ENCODE data around the gene CIPC.

The CIPC gene

GRCh38 chr14:77064521-77065178 is 33.4 kb upstream of the CIPC start:
- no peak overlapping the region for H2AFZ ChIP-seq (ENCODE audit: low read length)
- H3K79me2 ChIP-seq (ENCODE audit: insufficient read depth, low read length): no peaks in the 10 kb centered on the region
- no peak overlapping the region for H3K4me2 ChIP-seq (ENCODE audit: low read depth, low read length, poor library complexity, severe bottlenecking)
- no peaks in the 10 kb centered on the region for H3K27me3 ChIP-seq (ENCODE audit: insufficient read depth, low read length, poor library complexity, severe bottlenecking)
- H3K36me3 ChIP-seq (ENCODE audit: insufficient read depth, low read length): no peaks in the 10 kb centered on the region
- H3K9me3 ChIP-seq (ENCODE audit: insufficient read depth, low read depth, low read length): no peaks in the 10 kb centered on the region
- no peak overlapping the region for H3K9ac ChIP-seq (ENCODE audit: low read depth, low read length, poor library complexity, severe bottlenecking)
- no peaks in the 10 kb centered on the region for H3F3A ChIP-seq (ENCODE audit: low read depth)
- H4K20me1 ChIP-seq (ENCODE audit: insufficient read depth, low read length, poor library complexity, severe bottlenecking): no peaks in the 10 kb centered on the region
- no peaks in the 10 kb centered on the region for H3K9me2 ChIP-seq (replicated peaks; ENCODE audit: low read depth, low read length)
- H3K4me3 ChIP-seq (ENCODE audit: low read length, poor library complexity, severe bottlenecking): no peak overlapping the region
- TF ChIP-seq CTCF (conservative IDR thresholded peaks at IDR 0.05; ENCODE audit: low read length) (no peak), EZH2phosphoT487 (IDR thresholded peaks at IDR 0.05; ENCODE audit: borderline replicate concordance) (no peak)
- H3K4me1 ChIP-seq (ENCODE audit: insufficient read depth, low read length, poor library complexity, severe bottlenecking): no peaks in the 10 kb centered on the region

GRCh38 chr14:77065851-77066577 is 32.0 kb upstream of the CIPC start:
- Histone ChIP-seq H3K4me3 (ENCODE audit: low read length, poor library complexity, severe bottlenecking) (no peak overlapping the region), H3K79me2 (ENCODE audit: insufficient read depth, low read length) (no peaks in the 10 kb centered on the region), H2AFZ (ENCODE audit: low read length) (no peak overlapping the region), H3K9me2 (replicated peaks; ENCODE audit: low read depth, low read length) (no peaks in the 10 kb centered on the region), H3K9me3 (ENCODE audit: insufficient read depth, low read depth, low read length) (no peaks in the 10 kb centered on the region), H3K9ac (ENCODE audit: low read depth, low read length, poor library complexity, severe bottlenecking) (no peak overlapping the region), H4K20me1 (ENCODE audit: insufficient read depth, low read length, poor library complexity, severe bottlenecking) (no peaks in the 10 kb centered on the region), H3K4me2 (ENCODE audit: low read depth, low read length, poor library complexity, severe bottlenecking) (no peak overlapping the region), H3K36me3 (ENCODE audit: insufficient read depth, low read length) (no peaks in the 10 kb centered on the region), H3K27me3 (ENCODE audit: insufficient read depth, low read length, poor library complexity, severe bottlenecking) (no peaks in the 10 kb centered on the region), H3K4me1 (ENCODE audit: insufficient read depth, low read length, poor library complexity, severe bottlenecking) (no peaks in the 10 kb centered on the region), H3F3A (ENCODE audit: low read depth) (no peaks in the 10 kb centered on the region)
- TF ChIP-seq EZH2phosphoT487 (IDR thresholded peaks at IDR 0.05; ENCODE audit: borderline replicate concordance) (no peak), CTCF (conservative IDR thresholded peaks at IDR 0.05; ENCODE audit: low read length) (no peak)

GRCh38 chr14:77066578-77067172 is 31.4 kb upstream of the CIPC start:
- no peak overlapping the region for H3K9ac ChIP-seq (ENCODE audit: low read depth, low read length, poor library complexity, severe bottlenecking)
- no peaks in the 10 kb centered on the region for H3K4me1 ChIP-seq (ENCODE audit: insufficient read depth, low read length, poor library complexity, severe bottlenecking)
- H3K4me3 ChIP-seq (ENCODE audit: low read length, poor library complexity, severe bottlenecking): no peak overlapping the region
- H3K9me3 ChIP-seq (ENCODE audit: insufficient read depth, low read depth, low read length): no peaks in the 10 kb centered on the region
- H3K79me2 ChIP-seq (ENCODE audit: insufficient read depth, low read length): no peaks in the 10 kb centered on the region
- H3K9me2 ChIP-seq (replicated peaks; ENCODE audit: low read depth, low read length): no peaks in the 10 kb centered on the region
- H3K27me3 ChIP-seq (ENCODE audit: insufficient read depth, low read length, poor library complexity, severe bottlenecking): no peaks in the 10 kb centered on the region
- no peak overlapping the region for H3K4me2 ChIP-seq (ENCODE audit: low read depth, low read length, poor library complexity, severe bottlenecking)
- H3K36me3 ChIP-seq (ENCODE audit: insufficient read depth, low read length): no peaks in the 10 kb centered on the region
- TF ChIP-seq CTCF (conservative IDR thresholded peaks at IDR 0.05; ENCODE audit: low read length) (no peak), EZH2phosphoT487 (IDR thresholded peaks at IDR 0.05; ENCODE audit: borderline replicate concordance) (no peak)
- H3F3A ChIP-seq (ENCODE audit: low read depth): no peaks in the 10 kb centered on the region
- no peak overlapping the region for H2AFZ ChIP-seq (ENCODE audit: low read length)
- no peaks in the 10 kb centered on the region for H4K20me1 ChIP-seq (ENCODE audit: insufficient read depth, low read length, poor library complexity, severe bottlenecking)

Measured in Loucy (cell line).